ENCODE data around the gene CRTC2. TPM values are rescaled to one million over a fixed set of nuclear protein-coding genes. Genes with fewer than 3 reads are reported as not detected.

The CRTC2 gene
- total and polyA plus RNA-seq, 2 experiments from 2014 or later: 10.6 to 20.7 TPM

GRCh38 chr1:153977250-153978240 is 19.1 kb upstream of the CRTC2 start, which contains the start of gene JTB:
Gene JTB (minus strand): TSS chr1:153977674. CDS start chr1:153977252, 422 bp downstream.
- peak within 1 kb of the TSS; percentile 99 for H3K4me3 ChIP-seq
- H3K36me3 ChIP-seq (ENCODE audit: insufficient read depth): peaks cover 25% of the 10 kb centered on the region; the same call in 1 of the 2 replicates
- H3K9me2 ChIP-seq (ENCODE audit: insufficient read depth): no peaks in the 10 kb centered on the region
- H4K20me1 ChIP-seq (replicated peaks; ENCODE audit: insufficient read depth): no peaks in the 10 kb centered on the region; the same call in 1 of the 2 replicates
- peak within 1 kb of the TSS; percentile 85 for H3K27ac ChIP-seq (ENCODE audit: low read depth)
- TF ChIP-seq ZNF114 (CRISPR knock-in tag; IDR thresholded peaks at IDR 0.05) (no peak), EZH2phosphoT487 (IDR thresholded peaks at IDR 0.05; ENCODE audit: unreplicated experiment) (no peak), STAT1 (IDR thresholded peaks at IDR 0.05; ENCODE audit: unreplicated experiment) (peak; percentile 18), ETS1 (IDR thresholded peaks at IDR 0.05) (peak; percentile 90), EZH2 (IDR thresholded peaks at IDR 0.05; ENCODE audit: low read depth, unreplicated experiment) (no peak), ZNF331 (CRISPR knock-in tag; IDR thresholded peaks at IDR 0.05; ENCODE audit: low read depth) (no peak), CREB1 (CRISPR knock-in tag; IDR thresholded peaks at IDR 0.05; ENCODE audit: low read depth) (0 out of 2 replicates have a peak, but pooled peaks have one; percentile 39), NANOG (IDR thresholded peaks at IDR 0.05; ENCODE audit: borderline replicate concordance) (no peak), REST (IDR thresholded peaks at IDR 0.05; ENCODE audit: unreplicated experiment) (peak; percentile 6), CTCF (conservative IDR thresholded peaks at IDR 0.05; ENCODE audit: low read depth in 2 of 2) (no peak), POLR2AphosphoS5 (IDR thresholded peaks at IDR 0.05; ENCODE audit: low read depth) (peak; percentile 88), JUNB (IDR thresholded peaks at IDR 0.05; ENCODE audit: unreplicated experiment) (peak; percentile 63)
- TF ChIP-seq, protein P1, sequence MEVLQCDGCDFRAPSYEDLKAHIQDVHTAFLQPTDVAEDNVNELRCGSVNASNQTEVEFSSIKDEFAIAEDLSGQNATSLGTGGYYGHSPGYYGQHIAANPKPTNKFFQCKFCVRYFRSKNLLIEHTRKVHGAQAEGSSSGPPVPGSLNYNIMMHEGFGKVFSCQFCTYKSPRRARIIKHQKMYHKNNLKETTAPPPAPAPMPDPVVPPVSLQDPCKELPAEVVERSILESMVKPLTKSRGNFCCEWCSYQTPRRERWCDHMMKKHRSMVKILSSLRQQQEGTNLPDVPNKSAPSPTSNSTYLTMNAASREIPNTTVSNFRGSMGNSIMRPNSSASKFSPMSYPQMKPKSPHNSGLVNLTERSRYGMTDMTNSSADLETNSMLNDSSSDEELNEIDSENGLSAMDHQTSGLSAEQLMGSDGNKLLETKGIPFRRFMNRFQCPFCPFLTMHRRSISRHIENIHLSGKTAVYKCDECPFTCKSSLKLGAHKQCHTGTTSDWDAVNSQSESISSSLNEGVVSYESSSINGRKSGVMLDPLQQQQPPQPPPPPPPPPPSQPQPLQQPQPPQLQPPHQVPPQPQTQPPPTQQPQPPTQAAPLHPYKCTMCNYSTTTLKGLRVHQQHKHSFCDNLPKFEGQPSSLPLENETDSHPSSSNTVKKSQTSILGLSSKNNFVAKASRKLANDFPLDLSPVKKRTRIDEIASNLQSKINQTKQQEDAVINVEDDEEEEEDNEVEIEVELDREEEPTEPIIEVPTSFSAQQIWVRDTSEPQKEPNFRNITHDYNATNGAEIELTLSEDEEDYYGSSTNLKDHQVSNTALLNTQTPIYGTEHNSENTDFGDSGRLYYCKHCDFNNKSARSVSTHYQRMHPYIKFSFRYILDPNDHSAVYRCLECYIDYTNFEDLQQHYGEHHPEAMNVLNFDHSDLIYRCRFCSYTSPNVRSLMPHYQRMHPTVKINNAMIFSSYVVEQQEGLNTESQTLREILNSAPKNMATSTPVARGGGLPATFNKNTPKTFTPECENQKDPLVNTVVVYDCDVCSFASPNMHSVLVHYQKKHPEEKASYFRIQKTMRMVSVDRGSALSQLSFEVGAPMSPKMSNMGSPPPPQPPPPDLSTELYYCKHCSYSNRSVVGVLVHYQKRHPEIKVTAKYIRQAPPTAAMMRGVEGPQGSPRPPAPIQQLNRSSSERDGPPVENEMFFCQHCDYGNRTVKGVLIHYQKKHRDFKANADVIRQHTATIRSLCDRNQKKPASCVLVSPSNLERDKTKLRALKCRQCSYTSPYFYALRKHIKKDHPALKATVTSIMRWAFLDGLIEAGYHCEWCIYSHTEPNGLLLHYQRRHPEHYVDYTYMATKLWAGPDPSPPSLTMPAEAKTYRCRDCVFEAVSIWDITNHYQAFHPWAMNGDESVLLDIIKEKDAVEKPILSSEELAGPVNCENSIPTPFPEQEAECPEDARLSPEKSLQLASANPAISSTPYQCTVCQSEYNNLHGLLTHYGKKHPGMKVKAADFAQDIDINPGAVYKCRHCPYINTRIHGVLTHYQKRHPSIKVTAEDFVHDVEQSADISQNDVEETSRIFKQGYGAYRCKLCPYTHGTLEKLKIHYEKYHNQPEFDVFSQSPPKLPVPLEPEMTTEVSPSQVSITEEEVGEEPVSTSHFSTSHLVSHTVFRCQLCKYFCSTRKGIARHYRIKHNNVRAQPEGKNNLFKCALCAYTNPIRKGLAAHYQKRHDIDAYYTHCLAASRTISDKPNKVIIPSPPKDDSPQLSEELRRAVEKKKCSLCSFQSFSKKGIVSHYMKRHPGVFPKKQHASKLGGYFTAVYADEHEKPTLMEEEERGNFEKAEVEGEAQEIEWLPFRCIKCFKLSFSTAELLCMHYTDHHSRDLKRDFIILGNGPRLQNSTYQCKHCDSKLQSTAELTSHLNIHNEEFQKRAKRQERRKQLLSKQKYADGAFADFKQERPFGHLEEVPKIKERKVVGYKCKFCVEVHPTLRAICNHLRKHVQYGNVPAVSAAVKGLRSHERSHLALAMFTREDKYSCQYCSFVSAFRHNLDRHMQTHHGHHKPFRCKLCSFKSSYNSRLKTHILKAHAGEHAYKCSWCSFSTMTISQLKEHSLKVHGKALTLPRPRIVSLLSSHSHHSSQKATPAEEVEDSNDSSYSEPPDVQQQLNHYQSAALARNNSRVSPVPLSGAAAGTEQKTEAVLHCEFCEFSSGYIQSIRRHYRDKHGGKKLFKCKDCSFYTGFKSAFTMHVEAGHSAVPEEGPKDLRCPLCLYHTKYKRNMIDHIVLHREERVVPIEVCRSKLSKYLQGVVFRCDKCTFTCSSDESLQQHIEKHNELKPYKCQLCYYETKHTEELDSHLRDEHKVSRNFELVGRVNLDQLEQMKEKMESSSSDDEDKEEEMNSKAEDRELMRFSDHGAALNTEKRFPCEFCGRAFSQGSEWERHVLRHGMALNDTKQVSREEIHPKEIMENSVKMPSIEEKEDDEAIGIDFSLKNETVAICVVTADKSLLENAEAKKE (CRISPR knock-in tag; IDR thresholded peaks at IDR 0.05): no peak
- peak; percentile 90 for ATAC-seq
- no peaks in the 10 kb centered on the region for H3K9me3 Mint-ChIP-seq
- H3K4me1 ChIP-seq (ENCODE audit: insufficient read depth): no peaks in the 10 kb centered on the region
- peak within 1 kb of the TSS; percentile 91 for H3K4me2 ChIP-seq
- peaks cover 36% of the 10 kb centered on the region for H3F3A ChIP-seq (replicated peaks; ENCODE audit: low read depth)
- H3K36me3 Mint-ChIP-seq (ENCODE audit: low read depth): peaks cover 74% of the 10 kb centered on the region
- H3K79me2 ChIP-seq (replicated peaks; ENCODE audit: insufficient read depth): peaks cover 18% of the 10 kb centered on the region
- peaks cover 20% of the 10 kb centered on the region for H3K4me1 Mint-ChIP-seq
- H3K27me3 Mint-ChIP-seq (ENCODE audit: insufficient read depth, low read depth, poor library complexity): peaks cover 10% of the 10 kb centered on the region
- peak within 1 kb of the TSS; percentile 97 for H3K4me3 Mint-ChIP-seq
- peak within 1 kb of the TSS; percentile 97 for H3K27ac Mint-ChIP-seq
- H3K27me3 ChIP-seq (ENCODE audit: insufficient read depth): no peaks in the 10 kb centered on the region
- peak; percentile 96 for DNase-seq (ENCODE audit: low spot score)
- H2AFZ ChIP-seq: peak within 1 kb of the TSS; percentile 88
